HG02759 (cell line): ENCODE data around the gene TSC2.

Source experiments
- ATAC-seq: cut with Tn5 transposase; IDR thresholded peaks from one replicate; pipeline ENCODE4 v1.9.1; 2021; ENCODE audit warnings: mild to moderate bottlenecking, moderate library complexity; ENCODE audit not compliant: unreplicated experiment

The TSC2 gene

DNA sequence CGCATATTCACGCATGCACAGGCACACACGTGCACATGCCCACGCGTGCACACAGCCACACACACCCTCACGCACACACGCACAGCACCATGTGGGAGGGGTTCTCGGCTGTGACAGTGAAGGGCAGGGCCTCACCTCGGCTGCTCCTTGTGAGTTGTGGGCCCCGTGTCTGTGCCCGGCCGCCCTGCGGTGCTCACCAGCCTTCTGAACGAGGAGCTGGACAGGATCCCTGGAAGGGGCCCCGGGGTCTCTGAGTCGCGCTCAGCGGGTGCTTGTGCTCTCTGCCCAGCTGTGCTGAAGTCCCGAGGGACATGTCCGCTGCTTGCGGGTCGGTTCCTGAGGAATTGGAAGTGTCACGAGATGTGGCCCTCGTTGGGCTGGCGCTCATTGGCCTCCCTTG lies 16.1 kb downstream of the TSC2 start:
- no peak for ATAC-seq

DNA sequence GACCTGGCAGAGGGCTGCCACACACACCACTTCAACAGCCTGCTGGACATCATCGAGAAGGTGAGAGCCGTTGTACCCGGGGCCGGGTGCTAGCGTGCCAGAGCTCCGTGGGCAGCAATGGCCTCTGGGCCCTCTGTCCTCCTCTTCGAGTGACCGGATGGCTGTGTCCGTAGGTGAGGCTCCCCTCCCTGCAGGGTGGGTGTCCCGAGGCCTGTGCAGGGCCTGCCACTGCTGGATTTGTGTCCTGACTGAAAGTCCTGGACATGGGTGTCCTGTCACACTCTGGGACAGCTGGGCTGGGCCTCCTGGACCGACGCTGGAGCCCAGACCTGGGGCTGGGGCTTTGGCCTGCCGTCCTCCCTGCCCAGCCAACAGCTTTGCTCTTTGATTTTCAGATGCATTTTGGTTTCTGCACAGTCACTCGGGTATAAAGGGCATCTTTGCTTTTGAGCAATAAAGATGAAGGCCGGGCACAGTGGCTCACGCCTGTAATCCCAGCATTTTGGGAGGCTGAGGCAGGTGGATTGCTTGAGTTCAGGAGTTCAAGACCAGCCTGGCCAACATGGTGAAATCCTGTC lies 16.7 kb downstream of the TSC2 start:
- no peak for ATAC-seq

DNA sequence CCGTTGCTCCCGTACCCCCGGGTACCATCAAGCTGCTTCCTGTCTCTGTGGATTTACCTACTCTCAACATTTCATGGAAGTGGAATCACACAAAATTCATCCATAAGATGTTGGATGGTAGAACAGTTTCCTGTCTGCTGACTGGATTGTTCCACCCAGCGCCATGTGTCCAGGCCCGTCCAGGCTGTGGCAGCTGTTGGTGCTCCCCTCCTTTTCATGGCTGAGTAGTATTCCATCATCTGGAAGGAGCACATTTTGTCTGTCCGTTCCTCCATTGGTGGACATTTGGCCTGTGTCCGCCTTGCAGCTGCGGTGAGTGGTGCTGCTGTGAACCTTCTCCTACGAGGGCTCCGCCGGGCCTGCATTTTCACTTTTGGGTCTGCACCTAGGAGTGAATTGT lies 18.4 kb downstream of the TSC2 start:
- no peak for ATAC-seq

DNA sequence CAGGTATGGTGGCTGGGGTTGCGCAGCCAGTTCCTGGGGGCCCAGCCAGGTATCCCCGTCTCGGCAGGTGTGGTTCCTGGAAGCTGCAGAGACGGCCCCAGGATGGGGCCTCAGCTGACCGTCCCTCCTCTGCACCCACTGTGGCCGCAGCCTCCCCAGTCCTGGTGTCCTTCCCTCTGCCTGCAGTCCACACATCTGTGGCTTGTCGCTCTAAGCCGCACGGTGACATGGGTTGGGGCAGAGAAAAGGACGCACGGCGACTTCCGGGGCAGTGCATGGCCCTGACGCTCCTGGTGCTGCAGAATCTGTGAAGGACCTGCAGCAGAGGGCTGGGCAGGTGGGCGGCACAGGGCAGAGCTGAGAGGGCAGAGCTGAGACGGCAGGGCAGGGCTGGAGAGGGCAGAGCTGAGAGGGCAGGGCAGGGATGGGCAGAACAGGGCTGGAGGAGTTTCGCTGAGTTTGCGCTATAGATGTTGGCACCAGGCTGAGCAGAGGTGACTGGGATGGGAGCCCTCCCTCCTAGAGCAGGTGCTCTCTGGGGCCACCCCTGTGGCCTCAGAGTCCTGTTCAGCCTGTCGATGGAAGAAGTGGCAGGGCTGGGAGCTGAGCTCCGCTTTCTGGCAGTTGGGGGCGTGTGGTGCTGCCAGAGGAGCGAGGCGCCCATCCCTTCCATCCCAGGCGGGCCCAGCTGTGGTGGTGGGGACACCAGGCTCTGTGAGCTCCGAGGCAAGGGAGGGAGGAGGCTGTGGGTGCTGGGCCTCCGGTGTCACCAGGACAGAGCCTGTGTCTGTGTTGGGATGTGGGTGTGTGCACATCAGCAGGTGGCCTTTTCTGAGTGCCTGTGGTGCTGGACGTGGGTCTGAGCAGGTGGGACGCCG lies 23.0 kb downstream of the TSC2 start:
- ATAC-seq, result no peak

DNA sequence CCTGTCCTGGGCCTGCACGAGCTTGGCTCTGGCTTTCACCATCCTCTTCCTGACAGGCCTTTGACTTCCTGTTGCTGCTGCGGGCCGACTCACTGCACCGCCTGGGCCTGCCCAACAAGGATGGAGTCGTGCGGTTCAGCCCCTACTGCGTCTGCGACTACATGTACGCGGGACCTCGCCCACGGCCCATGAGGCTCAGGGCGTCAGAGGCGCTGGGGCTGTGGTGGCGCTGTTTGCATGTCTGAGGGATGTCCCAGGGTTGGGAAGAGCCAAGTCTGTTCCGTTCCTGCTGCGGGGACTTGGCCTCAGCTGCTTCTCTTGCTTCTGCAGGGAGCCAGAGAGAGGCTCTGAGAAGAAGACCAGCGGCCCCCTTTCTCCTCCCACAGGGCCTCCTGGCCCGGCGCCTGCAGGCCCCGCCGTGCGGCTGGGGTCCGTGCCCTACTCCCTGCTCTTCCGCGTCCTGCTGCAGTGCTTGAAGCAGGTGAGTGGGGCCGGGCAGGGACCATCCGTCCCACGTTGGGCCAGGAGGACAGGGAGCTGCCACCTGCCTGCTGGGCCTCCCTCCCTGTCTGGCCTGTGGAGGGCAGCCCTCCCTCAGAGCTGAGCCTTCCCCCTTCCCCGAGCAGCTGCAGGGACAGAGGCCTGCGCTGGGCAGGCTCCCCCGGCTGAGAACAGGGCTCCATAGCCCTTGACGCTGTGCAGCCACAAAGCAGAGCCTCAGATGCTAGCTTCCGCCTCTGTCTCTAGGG lies 23.8 kb downstream of the TSC2 start:
- no peak for ATAC-seq

DNA sequence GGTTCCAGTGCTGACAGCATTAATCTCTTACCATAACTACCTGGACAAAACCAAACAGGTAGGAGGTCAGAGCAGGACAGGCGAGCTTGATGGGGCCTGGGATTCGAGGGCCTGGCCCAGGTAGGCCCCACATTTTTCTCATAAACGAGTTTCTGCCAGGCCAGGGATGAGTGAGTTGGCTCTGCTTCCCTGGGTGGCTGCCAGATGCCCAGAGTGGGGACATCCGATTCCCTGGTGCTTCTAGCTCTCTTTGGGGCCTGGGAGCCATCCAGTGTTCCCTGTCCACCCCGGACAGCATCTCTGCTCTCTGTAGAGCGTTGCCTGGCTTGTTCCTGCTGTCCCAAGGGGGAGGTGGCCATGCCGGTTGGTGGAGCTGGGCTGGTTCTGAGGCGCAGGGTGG lies 25.1 kb downstream of the TSC2 start:
- no peak for ATAC-seq

DNA sequence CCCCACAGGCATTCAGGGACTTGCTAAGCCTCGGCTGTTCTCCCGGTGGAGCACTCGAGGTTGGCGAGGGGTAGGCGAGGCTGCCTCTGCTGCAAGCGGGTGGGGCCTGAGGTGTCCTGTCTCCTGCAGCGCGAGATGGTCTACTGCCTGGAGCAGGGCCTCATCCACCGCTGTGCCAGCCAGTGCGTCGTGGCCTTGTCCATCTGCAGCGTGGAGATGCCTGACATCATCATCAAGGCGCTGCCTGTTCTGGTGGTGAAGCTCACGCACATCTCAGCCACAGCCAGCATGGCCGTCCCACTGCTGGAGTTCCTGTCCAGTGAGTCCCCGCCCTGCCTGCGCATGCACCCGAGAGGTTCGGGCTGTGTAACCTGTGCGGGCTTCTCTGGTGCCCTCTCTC lies 26.3 kb downstream of the TSC2 start:
- no peak for ATAC-seq

DNA sequence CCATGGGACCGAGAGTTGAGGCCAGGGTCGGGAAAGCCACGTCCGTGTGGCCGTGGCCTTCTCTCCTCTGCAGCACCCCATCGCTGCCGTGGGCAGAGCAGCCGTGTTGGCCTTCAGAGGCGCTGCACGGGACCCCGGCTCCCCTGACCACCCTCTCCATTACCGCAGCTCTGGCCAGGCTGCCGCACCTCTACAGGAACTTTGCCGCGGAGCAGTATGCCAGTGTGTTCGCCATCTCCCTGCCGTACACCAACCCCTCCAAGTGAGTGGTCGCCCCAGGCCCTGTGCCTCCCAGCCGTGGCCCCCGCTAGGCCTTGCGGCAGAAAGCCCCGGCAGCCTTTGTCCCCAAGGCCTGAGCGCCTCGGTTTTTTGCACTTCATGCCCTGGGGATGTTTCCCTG lies 27.8 kb downstream of the TSC2 start:
- no peak for ATAC-seq

DNA sequence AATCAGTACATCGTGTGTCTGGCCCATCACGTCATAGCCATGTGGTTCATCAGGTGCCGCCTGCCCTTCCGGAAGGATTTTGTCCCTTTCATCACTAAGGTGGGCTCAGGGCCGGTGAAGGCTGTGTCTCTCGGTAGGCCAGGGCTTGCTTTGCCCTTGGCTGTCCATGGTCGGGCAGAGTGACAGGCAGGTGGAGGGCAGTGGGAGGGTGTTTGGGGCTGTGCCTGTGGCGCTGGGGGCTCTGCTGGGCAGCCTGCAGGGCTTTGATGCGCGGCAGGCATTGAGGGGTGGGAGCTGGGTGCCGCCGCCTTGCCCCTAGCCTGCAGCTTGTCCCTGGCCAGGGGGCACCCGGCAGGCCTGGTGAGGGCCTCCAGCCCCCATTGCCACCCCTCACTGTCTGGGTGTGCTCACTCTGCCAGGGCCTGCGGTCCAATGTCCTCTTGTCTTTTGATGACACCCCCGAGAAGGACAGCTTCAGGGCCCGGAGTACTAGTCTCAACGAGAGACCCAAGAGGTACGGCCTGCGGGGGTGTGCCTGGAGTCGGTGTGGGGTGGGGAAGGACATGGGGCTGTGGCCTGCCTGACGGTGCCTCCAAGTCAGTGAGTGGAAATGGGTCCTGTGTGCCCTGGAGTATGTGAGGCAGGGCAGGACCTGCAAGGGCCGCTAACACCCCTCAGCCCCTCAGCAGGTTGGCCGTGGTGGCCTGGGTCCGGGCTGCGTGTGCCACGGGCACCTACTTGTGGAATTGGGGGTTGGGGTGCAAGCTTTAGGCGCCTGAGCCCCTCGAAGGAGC lies 28.5 kb downstream of the TSC2 start:
- no peak for ATAC-seq

DNA sequence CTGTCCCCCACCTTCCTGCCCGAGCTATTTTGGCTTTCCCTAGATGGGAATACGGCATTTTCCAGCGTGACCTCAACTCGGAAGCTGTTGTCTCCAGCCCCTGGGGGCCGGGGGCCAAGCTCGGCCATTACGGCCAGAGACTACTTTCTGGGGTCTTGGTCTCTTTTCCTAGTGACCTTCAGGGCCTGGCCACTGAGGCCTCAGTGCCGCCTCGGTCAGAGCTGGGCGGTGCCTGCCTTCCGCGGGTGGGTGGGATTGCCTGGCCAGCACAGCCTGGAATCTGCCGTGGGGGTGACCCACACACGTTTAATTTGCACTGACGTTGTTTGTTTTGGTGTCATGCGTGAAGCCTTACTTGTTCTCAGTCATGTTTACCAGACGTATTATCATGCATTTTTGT lies 29.2 kb downstream of the TSC2 start:
- no peak for ATAC-seq

DNA sequence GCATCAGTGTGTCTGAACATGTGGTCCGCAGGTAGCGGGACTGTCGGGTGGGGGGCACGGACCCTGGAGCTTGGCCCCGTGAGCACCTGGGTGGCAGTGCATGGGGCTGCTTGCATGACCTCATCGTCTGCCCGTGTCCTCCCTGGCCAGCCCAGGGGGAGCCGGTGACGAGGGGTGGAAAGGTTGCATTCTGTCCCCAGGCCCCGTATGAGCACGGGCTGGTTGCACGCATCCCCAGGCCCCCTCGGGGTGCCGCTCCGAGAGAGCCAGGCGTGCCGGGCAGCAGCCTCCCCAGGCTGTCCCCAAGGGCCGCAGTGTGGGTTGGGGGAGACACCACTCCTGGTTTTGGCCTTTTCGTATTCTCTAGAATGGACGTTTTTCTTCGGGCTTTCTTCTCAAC lies 29.9 kb downstream of the TSC2 start:
- no peak for ATAC-seq

DNA sequence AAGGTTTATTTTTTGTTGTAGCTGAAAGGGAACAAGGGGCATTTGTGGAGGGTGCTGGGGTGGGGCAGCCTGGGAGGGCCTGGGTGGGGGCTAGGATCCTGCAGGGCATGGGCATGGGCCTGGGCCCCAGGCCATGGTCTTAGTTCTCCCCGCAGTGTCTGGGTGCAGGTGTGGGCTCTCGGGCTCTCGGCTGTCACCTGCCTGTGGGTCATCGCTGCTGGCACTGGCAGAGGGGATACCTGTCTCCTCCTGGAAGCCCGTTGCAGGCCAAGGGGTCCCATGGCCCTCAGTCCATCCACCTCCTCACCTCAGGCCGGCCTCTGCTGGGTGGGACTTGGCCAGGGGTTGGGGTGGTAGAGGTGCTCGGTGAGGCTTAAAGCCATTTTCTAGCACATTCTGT lies 30.3 kb downstream of the TSC2 start:
- no peak for ATAC-seq

DNA sequence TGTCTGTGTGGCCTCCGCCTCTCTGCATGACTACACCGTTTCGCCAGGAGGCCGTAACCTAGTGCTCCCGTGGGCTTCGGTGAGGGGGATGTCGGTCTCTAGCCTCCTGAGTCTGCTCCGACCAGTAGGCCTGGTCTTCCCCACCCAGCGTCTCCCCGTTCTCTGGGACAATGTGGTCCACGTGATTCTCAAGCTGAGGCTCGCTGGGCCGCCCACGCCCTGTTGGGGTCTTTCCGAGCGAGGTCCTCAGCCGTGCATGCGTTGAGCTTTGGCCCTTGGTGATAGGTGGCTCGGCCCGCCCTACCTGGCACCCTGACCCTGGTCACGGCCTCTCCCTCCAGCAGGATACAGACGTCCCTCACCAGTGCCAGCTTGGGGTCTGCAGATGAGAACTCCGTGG lies 30.9 kb downstream of the TSC2 start:
- no peak for ATAC-seq

DNA sequence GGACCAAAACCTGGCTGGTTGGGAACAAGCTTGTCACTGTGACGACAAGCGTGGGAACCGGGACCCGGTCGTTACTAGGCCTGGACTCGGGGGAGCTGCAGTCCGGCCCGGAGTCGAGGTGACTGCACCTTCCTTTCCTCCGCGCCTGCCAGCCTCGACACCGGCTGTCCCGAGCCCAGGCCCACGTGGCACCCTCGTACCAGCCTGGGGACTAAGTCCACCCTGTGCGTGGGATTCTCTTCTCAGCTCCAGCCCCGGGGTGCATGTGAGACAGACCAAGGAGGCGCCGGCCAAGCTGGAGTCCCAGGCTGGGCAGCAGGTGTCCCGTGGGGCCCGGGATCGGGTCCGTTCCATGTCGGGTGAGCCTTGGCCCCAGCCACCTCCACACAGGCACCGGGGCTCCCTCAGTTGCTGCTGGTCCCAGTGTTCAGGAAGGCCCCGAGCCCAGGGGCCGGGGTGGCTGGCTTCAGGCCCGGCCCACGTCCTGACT lies 31.6 kb downstream of the TSC2 start:
- ATAC-seq, result no peak

DNA sequence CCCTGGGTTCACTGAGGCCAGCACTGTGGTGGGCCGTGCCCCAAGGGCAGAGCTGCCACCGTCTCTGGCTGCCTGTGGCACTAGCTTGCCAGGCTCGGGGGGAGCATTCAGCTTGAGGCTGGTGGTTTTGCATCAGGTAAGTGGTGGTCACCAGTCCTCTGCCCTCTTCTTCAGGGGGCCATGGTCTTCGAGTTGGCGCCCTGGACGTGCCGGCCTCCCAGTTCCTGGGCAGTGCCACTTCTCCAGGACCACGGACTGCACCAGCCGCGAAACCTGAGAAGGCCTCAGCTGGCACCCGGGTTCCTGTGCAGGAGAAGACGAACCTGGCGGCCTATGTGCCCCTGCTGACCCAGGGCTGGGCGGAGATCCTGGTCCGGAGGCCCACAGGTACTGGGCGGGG lies 32.2 kb downstream of the TSC2 start:
- ATAC-seq, result no peak

DNA sequence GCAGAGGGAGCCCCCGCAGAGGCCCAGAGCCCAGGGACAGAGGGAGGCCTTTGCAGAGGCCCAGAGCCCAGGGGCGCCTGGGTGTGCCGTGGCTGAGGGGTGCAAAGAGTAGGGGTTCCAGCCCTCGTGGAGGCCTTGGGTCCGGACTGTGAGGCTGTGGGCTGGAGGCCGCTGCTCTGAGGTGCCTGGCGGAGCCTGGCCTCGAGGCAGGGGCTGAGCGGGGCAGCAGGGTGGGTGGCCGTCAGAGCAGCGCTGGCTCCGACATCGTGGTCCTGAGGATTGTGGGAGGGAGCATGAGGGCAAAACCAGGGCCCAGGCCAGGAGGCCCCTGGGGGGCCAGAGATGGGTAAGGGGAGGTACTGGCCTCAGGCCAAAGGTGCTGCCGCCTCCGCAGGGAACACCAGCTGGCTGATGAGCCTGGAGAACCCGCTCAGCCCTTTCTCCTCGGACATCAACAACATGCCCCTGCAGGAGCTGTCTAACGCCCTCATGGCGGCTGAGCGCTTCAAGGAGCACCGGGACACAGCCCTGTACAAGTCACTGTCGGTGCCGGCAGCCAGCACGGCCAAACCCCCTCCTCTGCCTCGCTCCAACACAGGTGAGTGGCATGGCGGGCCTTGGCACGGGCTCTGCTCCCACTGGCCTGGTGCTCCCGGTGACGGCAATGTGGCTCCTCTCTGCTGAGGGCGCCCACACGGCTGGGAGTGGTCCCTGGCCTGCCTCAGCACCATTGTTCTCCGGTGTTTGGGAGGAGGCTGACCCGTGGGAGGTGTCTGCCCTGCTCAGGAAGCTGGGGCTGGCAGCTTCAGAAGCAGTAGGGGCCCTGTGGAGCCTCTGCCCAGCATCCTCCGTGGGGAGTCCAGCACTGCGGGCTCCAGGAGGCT lies 33.7 kb downstream of the TSC2 start:
- no peak for ATAC-seq

DNA sequence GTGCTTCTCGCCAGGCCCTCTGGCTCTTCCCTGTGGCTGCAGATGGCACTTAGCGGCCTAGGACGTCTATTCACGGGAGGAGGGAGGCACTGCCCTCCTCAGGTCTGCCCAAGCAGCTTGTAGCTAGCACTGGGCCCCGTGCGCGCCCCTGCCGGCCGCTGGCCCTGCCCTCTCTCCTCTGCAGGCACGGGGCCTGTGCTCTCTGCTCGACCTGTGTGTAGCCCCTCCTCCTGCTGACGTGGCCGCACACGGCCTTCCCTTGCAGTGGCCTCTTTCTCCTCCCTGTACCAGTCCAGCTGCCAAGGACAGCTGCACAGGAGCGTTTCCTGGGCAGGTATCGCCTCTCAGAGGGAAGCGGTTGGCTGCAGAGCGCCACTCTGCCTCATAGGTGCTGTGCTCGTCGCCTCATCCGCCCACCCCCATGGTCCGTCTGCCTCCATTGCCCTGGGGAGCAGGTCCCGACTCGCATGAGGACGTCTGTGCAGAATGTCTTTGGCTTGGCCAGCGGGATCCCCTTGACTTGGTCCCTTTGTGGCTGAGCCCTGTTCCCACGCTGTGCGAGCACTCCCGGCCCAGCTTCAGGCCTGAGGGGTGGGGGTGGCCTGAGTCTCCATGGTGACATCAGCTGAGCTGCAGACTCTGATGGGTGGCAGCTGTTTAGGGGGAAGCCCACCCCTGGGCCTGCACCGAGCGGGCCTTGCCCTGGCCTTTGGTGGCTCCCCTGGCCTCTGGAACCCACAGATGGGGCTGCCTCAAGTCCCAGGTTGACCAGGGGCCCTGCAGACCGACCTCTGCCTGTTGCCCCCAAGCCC lies 34.6 kb downstream of the TSC2 start:
- ATAC-seq, result no peak

DNA sequence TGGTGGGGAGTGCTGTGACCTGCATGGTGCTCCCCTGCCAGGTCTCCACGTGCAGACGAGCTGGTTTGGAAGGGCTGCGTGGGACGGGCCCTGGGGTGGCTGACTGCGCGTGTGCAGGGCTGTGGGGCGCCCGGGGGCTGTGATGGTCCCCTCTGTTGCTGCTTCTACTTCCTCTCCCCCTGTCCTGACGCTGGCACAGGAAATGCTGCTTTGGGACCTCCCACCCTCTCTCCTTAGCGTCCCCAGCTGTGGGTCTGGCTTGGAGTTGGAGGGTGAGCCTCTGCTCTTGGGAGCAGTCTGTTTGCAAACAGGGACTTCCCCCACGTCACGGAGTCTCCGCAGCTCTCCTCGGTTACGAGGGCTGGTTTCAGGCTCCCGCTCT lies 35.2 kb downstream of the TSC2 start:
- no peak for ATAC-seq

DNA sequence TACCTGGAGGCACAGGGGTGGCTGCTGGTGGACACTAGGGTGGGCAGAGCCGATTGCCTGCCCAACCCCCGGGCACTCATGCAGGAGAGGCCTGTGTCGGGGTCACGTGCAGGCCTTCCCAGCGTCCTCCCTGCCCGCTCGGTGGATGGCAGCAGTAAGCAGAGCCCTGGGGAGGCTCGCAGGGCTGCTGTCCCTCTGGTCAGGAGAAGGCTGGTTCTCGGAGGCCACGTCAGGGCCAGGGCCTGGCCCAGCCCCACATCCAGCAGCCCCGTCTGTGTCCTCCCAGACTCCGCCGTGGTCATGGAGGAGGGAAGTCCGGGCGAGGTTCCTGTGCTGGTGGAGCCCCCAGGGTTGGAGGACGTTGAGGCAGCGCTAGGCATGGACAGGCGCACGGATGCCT lies 35.6 kb downstream of the TSC2 start:
- ATAC-seq, result no peak
